HG02759 (cell line): Measurements from ENCODE around the gene RCC2.
A peak's percentile ranks its signal among the peaks of the same experiment; 100 is the strongest.
"Not testable (repeated sequence)": the region's sequence is repeated elsewhere in the genome, so short reads cannot be mapped to it uniquely, and the experiment has no call there.

Experiments
- ATAC-seq: cut with Tn5 transposase; IDR thresholded peaks from one replicate; pipeline ENCODE4 v1.9.1; 2021; ENCODE audit warnings: mild to moderate bottlenecking, moderate library complexity; ENCODE audit not compliant: unreplicated experiment

Gene RCC2

GRCh38 chr1:17439250-17440073 lies at the start of gene RCC2:
Gene RCC2, minus strand, starts transcription at chr1:17439677. Its CDS starts 1,163 bp downstream, at chr1:17438514.
- ATAC-seq, result peak; percentile 53

- no peak for ATAC-seq
These were observed 46.8 kb upstream of the RCC2 start for GRCh38 chr1:17486242-17486641.

- ATAC-seq, result no peak
These were observed 45.8 kb upstream of the RCC2 start for GRCh38 chr1:17485281-17485680.

GRCh38 chr1:17481981-17482380 lies 42.5 kb upstream of the RCC2 start:
- not testable (repeated sequence) for ATAC-seq

- ATAC-seq, result no peak
These were observed 41.4 kb upstream of the RCC2 start for GRCh38 chr1:17480846-17481245.

- no peak for ATAC-seq
These were observed 36.3 kb upstream of the RCC2 start for GRCh38 chr1:17475752-17476151.

- not testable (repeated sequence) for ATAC-seq
These were observed 35.5 kb upstream of the RCC2 start for GRCh38 chr1:17474836-17475555.

- ATAC-seq, result no peak
These were observed 33.3 kb upstream of the RCC2 start for GRCh38 chr1:17472814-17473213.

- no peak for ATAC-seq
These were observed 31.9 kb upstream of the RCC2 start for GRCh38 chr1:17471393-17471792.

GRCh38 chr1:17470021-17470799 lies 30.7 kb upstream of the RCC2 start:
- ATAC-seq, result no peak

GRCh38 chr1:17468357-17469265 lies 29.1 kb upstream of the RCC2 start:
- not testable (repeated sequence) for ATAC-seq

- no peak for ATAC-seq
These were observed 26.9 kb upstream of the RCC2 start for GRCh38 chr1:17466359-17466758.

- no peak for ATAC-seq
These were observed 25.8 kb upstream of the RCC2 start for GRCh38 chr1:17465228-17465627.

- no peak for ATAC-seq
These were observed 24.5 kb upstream of the RCC2 start for GRCh38 chr1:17463991-17464390.

GRCh38 chr1:17462669-17463068 lies 23.2 kb upstream of the RCC2 start:
- ATAC-seq, result no peak

- ATAC-seq, result no peak
These were observed 20.7 kb upstream of the RCC2 start for GRCh38 chr1:17460219-17460618.

- ATAC-seq, result no peak
These were observed 19.3 kb upstream of the RCC2 start for GRCh38 chr1:17458794-17459193.

GRCh38 chr1:17452686-17453085 lies 13.2 kb upstream of the RCC2 start:
- no peak for ATAC-seq

GRCh38 chr1:17452203-17452602 lies 12.7 kb upstream of the RCC2 start:
- ATAC-seq, result not testable (repeated sequence)

GRCh38 chr1:17451731-17452130 lies 12.3 kb upstream of the RCC2 start:
- no peak for ATAC-seq
